ENCODE results near the gene CPS1.

The CPS1 gene

DNA sequence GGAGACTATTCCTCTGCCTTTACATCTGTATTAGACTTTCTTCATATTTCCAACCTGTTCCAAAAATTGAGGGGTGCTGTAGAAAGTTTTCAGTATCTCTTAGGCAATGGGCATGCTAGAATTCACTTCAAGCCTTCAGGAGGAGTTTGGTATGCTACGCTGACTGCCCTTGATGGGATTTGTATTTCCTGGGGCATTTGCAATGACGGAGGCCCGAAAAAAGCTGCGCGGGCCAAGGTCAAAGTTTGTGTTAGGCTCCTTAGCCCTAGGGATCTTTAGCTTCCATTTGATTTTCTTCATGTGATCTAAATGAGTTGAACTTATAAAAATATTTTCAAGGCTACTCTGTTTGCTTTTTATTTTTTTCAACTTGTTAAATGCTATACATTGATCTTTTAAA is 5.1 kb downstream of the CPS1 start:
- Histone ChIP-seq H3K27me3 (ENCODE audit: control insufficient read depth in 2 of 2, insufficient read depth in 2 of 2, low read length in 2 of 2) (no peaks in the 10 kb centered on the region), H3K36me3 (ENCODE audit: control insufficient read depth in 2 of 2, insufficient read depth in 2 of 2, low read length in 2 of 2) (no peaks in the 10 kb centered on the region), H3K4me1 (ENCODE audit: control insufficient read depth in 2 of 2, insufficient read depth in 2 of 2, low read length in 2 of 2) (no peaks in the 10 kb centered on the region), H3K9ac (ENCODE audit: low read depth in 1 of 2, low read length in 2 of 2) (no peak overlapping the region), H3K9me3 (ENCODE audit: control insufficient read depth in 2 of 2, low read length in 2 of 2) (no peaks in the 10 kb centered on the region), H3K27ac (ENCODE audit: low read depth in 2 of 2, low read length in 2 of 2) (no peak overlapping the region), H3K4me3 (ENCODE audit: low read length in 2 of 2) (no peak overlapping the region)

DNA sequence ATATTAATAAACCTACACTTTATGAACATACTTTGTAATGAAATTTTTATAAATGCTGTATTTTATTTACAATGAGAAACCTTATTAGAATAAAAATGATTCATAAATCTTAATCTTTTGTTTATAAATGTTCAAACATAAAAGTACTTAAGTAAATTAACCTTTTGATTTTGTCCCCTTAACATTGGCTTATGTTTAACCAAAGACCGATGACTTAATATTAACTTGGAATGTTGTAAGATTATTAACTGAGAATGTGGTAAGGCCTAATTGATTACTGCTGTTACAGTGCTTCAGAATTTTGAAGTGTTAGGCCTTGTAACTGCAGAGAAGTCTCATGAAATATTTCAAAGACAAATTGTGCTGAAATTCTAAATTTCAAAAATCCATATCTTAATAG is 5.7 kb downstream of the CPS1 start:
- Histone ChIP-seq H3K36me3 (ENCODE audit: control insufficient read depth in 2 of 2, insufficient read depth in 2 of 2, low read length in 2 of 2) (no peaks in the 10 kb centered on the region), H3K9me3 (ENCODE audit: control insufficient read depth in 2 of 2, low read length in 2 of 2) (no peaks in the 10 kb centered on the region), H3K27me3 (ENCODE audit: control insufficient read depth in 2 of 2, insufficient read depth in 2 of 2, low read length in 2 of 2) (no peaks in the 10 kb centered on the region), H3K9ac (ENCODE audit: low read depth in 1 of 2, low read length in 2 of 2) (no peak overlapping the region), H3K4me1 (ENCODE audit: control insufficient read depth in 2 of 2, insufficient read depth in 2 of 2, low read length in 2 of 2) (no peaks in the 10 kb centered on the region), H3K27ac (ENCODE audit: low read depth in 2 of 2, low read length in 2 of 2) (no peak overlapping the region), H3K4me3 (ENCODE audit: low read length in 2 of 2) (no peak overlapping the region)

- no peaks in the 10 kb centered on the region for H3K36me3 ChIP-seq (ENCODE audit: control insufficient read depth in 2 of 2, insufficient read depth in 2 of 2, low read length in 2 of 2)
- no peak overlapping the region for H3K9ac ChIP-seq (ENCODE audit: low read depth in 1 of 2, low read length in 2 of 2)
- no peaks in the 10 kb centered on the region for H3K9me3 ChIP-seq (ENCODE audit: control insufficient read depth in 2 of 2, low read length in 2 of 2)
- H3K4me3 ChIP-seq (ENCODE audit: low read length in 2 of 2): no peak overlapping the region
- no peaks in the 10 kb centered on the region for H3K4me1 ChIP-seq (ENCODE audit: control insufficient read depth in 2 of 2, insufficient read depth in 2 of 2, low read length in 2 of 2)
- H3K27ac ChIP-seq (ENCODE audit: low read depth in 2 of 2, low read length in 2 of 2): no peak overlapping the region
- no peaks in the 10 kb centered on the region for H3K27me3 ChIP-seq (ENCODE audit: control insufficient read depth in 2 of 2, insufficient read depth in 2 of 2, low read length in 2 of 2)
Measured at GRCh38 chr2:210562502-210563080, 6.2 kb downstream of the CPS1 start.

GRCh38 chr2:210567279-210567678 is 10.9 kb downstream of the CPS1 start:
- Histone ChIP-seq H3K4me3 (ENCODE audit: low read length in 2 of 2) (no peak overlapping the region), H3K27ac (ENCODE audit: low read depth in 2 of 2, low read length in 2 of 2) (no peak overlapping the region), H3K36me3 (ENCODE audit: control insufficient read depth in 2 of 2, insufficient read depth in 2 of 2, low read length in 2 of 2) (no peaks in the 10 kb centered on the region)

DNA sequence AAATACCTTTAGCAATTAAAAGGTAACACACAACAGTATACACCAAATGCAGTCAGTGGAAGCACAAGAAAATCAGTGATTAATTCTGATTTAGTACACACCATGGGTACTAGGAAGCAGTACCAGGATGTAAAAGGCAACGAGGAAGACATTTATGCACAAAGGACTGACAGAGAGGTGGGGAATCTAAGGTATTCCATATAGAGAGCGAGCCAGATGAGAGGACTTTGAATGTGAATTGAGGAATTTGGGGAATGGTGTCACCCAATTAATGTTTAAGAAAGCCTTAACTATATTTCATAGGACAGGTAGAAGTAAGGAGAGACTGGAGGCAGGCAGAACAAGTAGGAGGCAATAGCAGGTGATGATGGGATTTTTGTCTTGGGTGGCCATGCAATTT is 11.7 kb downstream of the CPS1 start:
- H3K36me3 ChIP-seq (ENCODE audit: control insufficient read depth in 2 of 2, insufficient read depth in 2 of 2, low read length in 2 of 2): no peaks in the 10 kb centered on the region
- H3K4me3 ChIP-seq (ENCODE audit: low read length in 2 of 2): no peak overlapping the region
- H3K27me3 ChIP-seq (ENCODE audit: control insufficient read depth in 2 of 2, insufficient read depth in 2 of 2, low read length in 2 of 2): no peaks in the 10 kb centered on the region
- H3K9ac ChIP-seq (ENCODE audit: low read depth in 1 of 2, low read length in 2 of 2): no peak overlapping the region
- no peaks in the 10 kb centered on the region for H3K4me1 ChIP-seq (ENCODE audit: control insufficient read depth in 2 of 2, insufficient read depth in 2 of 2, low read length in 2 of 2)
- no peaks in the 10 kb centered on the region for H3K9me3 ChIP-seq (ENCODE audit: control insufficient read depth in 2 of 2, low read length in 2 of 2)
- H3K27ac ChIP-seq (ENCODE audit: low read depth in 2 of 2, low read length in 2 of 2): no peak overlapping the region

More at GRCh38 chr2:210567279-210567678, 10.9 kb downstream of the CPS1 start:
- Histone ChIP-seq H3K4me1 (ENCODE audit: control insufficient read depth in 2 of 2, insufficient read depth in 2 of 2, low read length in 2 of 2) (no peaks in the 10 kb centered on the region), H3K9me3 (ENCODE audit: control insufficient read depth in 2 of 2, low read length in 2 of 2) (no peaks in the 10 kb centered on the region), H3K27me3 (ENCODE audit: control insufficient read depth in 2 of 2, insufficient read depth in 2 of 2, low read length in 2 of 2) (no peaks in the 10 kb centered on the region), H3K9ac (ENCODE audit: low read depth in 1 of 2, low read length in 2 of 2) (no peak overlapping the region)

- no peak overlapping the region for H3K4me3 ChIP-seq (ENCODE audit: low read length in 2 of 2)
- no peaks in the 10 kb centered on the region for H3K36me3 ChIP-seq (ENCODE audit: control insufficient read depth in 2 of 2, insufficient read depth in 2 of 2, low read length in 2 of 2)
- no peaks in the 10 kb centered on the region for H3K9me3 ChIP-seq (ENCODE audit: control insufficient read depth in 2 of 2, low read length in 2 of 2)
- no peak overlapping the region for H3K9ac ChIP-seq (ENCODE audit: low read depth in 1 of 2, low read length in 2 of 2)
- H3K27me3 ChIP-seq (ENCODE audit: control insufficient read depth in 2 of 2, insufficient read depth in 2 of 2, low read length in 2 of 2): no peaks in the 10 kb centered on the region
- H3K4me1 ChIP-seq (ENCODE audit: control insufficient read depth in 2 of 2, insufficient read depth in 2 of 2, low read length in 2 of 2): no peaks in the 10 kb centered on the region
- no peak overlapping the region for H3K27ac ChIP-seq (ENCODE audit: low read depth in 2 of 2, low read length in 2 of 2)
Measured at GRCh38 chr2:210577263-210578071, 21.1 kb downstream of the CPS1 start.

DNA sequence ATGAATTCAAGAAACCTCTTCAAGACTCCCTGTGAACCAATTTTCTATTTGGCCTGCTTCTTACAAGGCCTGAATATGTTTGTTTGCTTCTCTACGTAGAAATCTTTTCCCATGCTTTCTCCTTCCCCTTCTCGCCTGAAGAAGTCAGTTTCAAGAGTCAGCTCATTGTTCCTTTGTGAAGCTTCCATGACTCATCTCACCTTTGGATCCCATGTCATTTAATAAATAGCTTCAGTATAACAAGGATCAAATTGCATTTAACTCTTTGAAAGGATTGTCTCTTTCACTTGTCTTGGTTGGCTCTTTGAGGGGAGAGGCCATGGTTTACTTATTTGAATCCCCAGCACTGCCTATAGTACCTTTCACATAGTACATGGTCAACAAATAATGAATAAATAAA is 28.4 kb downstream of the CPS1 start:
- Histone ChIP-seq H3K36me3 (ENCODE audit: control insufficient read depth in 2 of 2, insufficient read depth in 2 of 2, low read length in 2 of 2) (no peaks in the 10 kb centered on the region), H3K4me1 (ENCODE audit: control insufficient read depth in 2 of 2, insufficient read depth in 2 of 2, low read length in 2 of 2) (peaks cover 0 to 6% of the 10 kb centered on the region in 2 donors), H3K9ac (ENCODE audit: low read depth in 1 of 2, low read length in 2 of 2) (no peak overlapping the region), H3K27me3 (ENCODE audit: control insufficient read depth in 2 of 2, insufficient read depth in 2 of 2, low read length in 2 of 2) (no peaks in the 10 kb centered on the region), H3K4me3 (ENCODE audit: low read length in 2 of 2) (no peak overlapping the region), H3K9me3 (ENCODE audit: control insufficient read depth in 2 of 2, low read length in 2 of 2) (no peaks in the 10 kb centered on the region), H3K27ac (ENCODE audit: low read depth in 2 of 2, low read length in 2 of 2) (no peak overlapping the region)

GRCh38 chr2:210586381-210586780 is 30.0 kb downstream of the CPS1 start:
- Histone ChIP-seq H3K9me3 (ENCODE audit: control insufficient read depth in 2 of 2, low read length in 2 of 2) (no peaks in the 10 kb centered on the region), H3K27ac (ENCODE audit: low read depth in 2 of 2, low read length in 2 of 2) (no peak overlapping the region), H3K4me3 (ENCODE audit: low read length in 2 of 2) (no peak overlapping the region), H3K4me1 (ENCODE audit: control insufficient read depth in 2 of 2, insufficient read depth in 2 of 2, low read length in 2 of 2) (peaks cover 0 to 6% of the 10 kb centered on the region in 2 donors), H3K36me3 (ENCODE audit: control insufficient read depth in 2 of 2, insufficient read depth in 2 of 2, low read length in 2 of 2) (no peaks in the 10 kb centered on the region), H3K9ac (ENCODE audit: low read depth in 1 of 2, low read length in 2 of 2) (no peak overlapping the region), H3K27me3 (ENCODE audit: control insufficient read depth in 2 of 2, insufficient read depth in 2 of 2, low read length in 2 of 2) (no peaks in the 10 kb centered on the region)

DNA sequence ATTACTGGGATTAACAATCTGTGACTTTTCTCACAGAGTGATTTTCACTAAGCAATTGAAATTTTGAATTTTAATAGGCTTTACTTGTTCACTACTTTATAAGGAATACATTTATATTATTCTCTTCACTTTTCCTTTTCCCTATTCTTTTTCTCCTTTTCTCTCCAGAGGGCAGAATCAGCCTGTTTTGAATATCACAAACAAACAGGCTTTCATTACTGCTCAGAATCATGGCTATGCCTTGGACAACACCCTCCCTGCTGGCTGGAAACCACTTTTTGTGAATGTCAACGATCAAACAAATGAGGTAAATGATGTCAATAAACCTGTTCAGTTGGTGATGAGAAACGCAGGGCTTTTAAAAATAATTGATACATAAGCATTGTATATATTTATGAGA is 35.3 kb downstream of the CPS1 start:
- no peaks in the 10 kb centered on the region for H3K36me3 ChIP-seq (ENCODE audit: control insufficient read depth in 2 of 2, insufficient read depth in 2 of 2, low read length in 2 of 2)
- peaks cover 0 to 6% of the 10 kb centered on the region in 2 donors for H3K4me1 ChIP-seq (ENCODE audit: control insufficient read depth in 2 of 2, insufficient read depth in 2 of 2, low read length in 2 of 2)
- H3K27ac ChIP-seq (ENCODE audit: low read depth in 2 of 2, low read length in 2 of 2): no peak overlapping the region
- H3K9me3 ChIP-seq (ENCODE audit: control insufficient read depth in 2 of 2, low read length in 2 of 2): no peaks in the 10 kb centered on the region
- H3K4me3 ChIP-seq (ENCODE audit: low read length in 2 of 2): no peak overlapping the region
- H3K27me3 ChIP-seq (ENCODE audit: control insufficient read depth in 2 of 2, insufficient read depth in 2 of 2, low read length in 2 of 2): no peaks in the 10 kb centered on the region
- no peak overlapping the region for H3K9ac ChIP-seq (ENCODE audit: low read depth in 1 of 2, low read length in 2 of 2)

DNA sequence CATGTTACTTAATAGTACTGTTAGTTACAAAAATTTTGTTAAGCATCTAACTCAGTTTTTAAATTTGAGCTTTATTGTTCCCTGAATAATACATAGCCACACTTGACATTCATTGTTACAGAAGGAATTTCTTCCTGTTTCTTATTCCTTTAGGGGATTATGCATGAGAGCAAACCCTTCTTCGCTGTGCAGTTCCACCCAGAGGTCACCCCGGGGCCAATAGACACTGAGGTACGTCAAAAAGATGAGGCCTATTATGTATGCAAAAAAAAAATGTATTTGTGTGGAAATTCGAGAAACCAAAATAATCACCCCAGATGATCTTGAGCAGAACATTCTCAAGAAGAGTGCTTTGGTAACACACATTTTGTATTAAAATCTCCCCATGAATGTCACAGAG is 36.3 kb downstream of the CPS1 start:
- H3K9me3 ChIP-seq (ENCODE audit: control insufficient read depth in 2 of 2, low read length in 2 of 2): no peaks in the 10 kb centered on the region
- H3K36me3 ChIP-seq (ENCODE audit: control insufficient read depth in 2 of 2, insufficient read depth in 2 of 2, low read length in 2 of 2): no peaks in the 10 kb centered on the region
- no peak overlapping the region for H3K27ac ChIP-seq (ENCODE audit: low read depth in 2 of 2, low read length in 2 of 2)
- no peaks in the 10 kb centered on the region for H3K27me3 ChIP-seq (ENCODE audit: control insufficient read depth in 2 of 2, insufficient read depth in 2 of 2, low read length in 2 of 2)
- H3K9ac ChIP-seq (ENCODE audit: low read depth in 1 of 2, low read length in 2 of 2): no peak overlapping the region
- no peak overlapping the region for H3K4me3 ChIP-seq (ENCODE audit: low read length in 2 of 2)
- H3K4me1 ChIP-seq (ENCODE audit: control insufficient read depth in 2 of 2, insufficient read depth in 2 of 2, low read length in 2 of 2): peaks cover 0 to 1% of the 10 kb centered on the region in 2 donors
